Ovary (tissue), 3 donors: ENCODE results near the gene LRRC8A.

ENCODE experiments used
- CTCF ChIP-seq, 3 donors: fragments of 450-650 bp in 2 of 3; fragments of 200-600 bp in 1 of 3; IDR thresholded peaks; one replicate each; pipeline versions ENCODE4 v1.5.1 to v1.8.0; 2016 to 2022; ENCODE audit warnings: antibody characterized with exemption in 3 of 3, mild to moderate bottlenecking in 1 of 3
- POLR2A ChIP-seq: fragments of 450-650 bp; IDR thresholded peaks from one replicate; pipeline ENCODE4 v1.6.1; 2017; ENCODE audit warnings: antibody characterized with exemption, mild to moderate bottlenecking, moderate library complexity
- donor health status: DM: no; HTN: no; CAD: no.

DNA sequence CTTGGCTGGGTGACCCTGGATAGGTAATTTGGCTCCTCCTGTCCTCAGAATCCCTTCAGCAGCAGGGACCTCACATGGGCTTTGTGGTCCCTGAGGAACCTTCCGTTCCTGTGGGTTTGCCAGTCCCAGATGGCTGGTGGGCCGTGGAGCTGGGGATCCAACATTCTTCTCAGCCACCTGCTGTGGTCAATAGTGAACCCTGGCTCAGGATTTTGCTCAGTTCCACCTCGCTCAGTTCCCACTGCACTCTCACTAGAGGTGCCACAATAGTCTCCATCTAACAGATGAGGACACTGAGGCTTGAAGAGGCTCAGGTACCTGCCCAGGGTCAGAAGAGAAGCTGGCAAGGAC, 35.3 kb upstream of the LRRC8A start:
- TF ChIP-seq CTCF (IDR thresholded peaks at IDR 0.05) (no peak), POLR2A (no peak)
